Brain microvascular endothelial cell (primary cell): ENCODE data around the gene SELENOM.

Experiments
- DNase-seq: peaks from one replicate; pipeline ENCODE4 v3.0.0-alpha.2; 2020
- H3K27ac ChIP-seq: fragments of 250-450 bp; sonication (Bioruptor Pico); 2 replicates; pipeline ENCODE4 v1.5.1; 2020; ENCODE audit warnings: mild to moderate bottlenecking, moderate library complexity
- H3K27me3 ChIP-seq: fragments of 250-450 bp; sonication (Bioruptor Pico); replicated peaks from 2 replicates; pipeline ENCODE4 v1.5.1; 2020; ENCODE audit warnings: mild to moderate bottlenecking
- H3K36me3 ChIP-seq: fragments of 250-450 bp; sonication (Bioruptor Pico); replicated peaks from 2 replicates; pipeline ENCODE4 v1.5.1; 2020; ENCODE audit warnings: mild to moderate bottlenecking
- H3K4me3 ChIP-seq: 2 replicates; pipeline ENCODE4 v1.5.1; 2011; ENCODE audit warnings: low read depth, mild to moderate bottlenecking, control low read depth, low read length, moderate library complexity
- CTCF ChIP-seq: IDR thresholded peaks from 2 replicates; pipeline ENCODE4 v1.5.1; 2011; ENCODE audit warnings: low read depth, mild to moderate bottlenecking, moderate library complexity, low read length, control low read depth, inconsistent platforms; ENCODE audit errors: missing control alignments
- in situ Hi-C: cut with HindIII; loops from 2 replicates; pipeline ENCODE4 v1.10.0; 2017; ENCODE audit warnings: low sequenced_read_pairs, low pct_ligation_motif_present

SELENOM gene

GRCh38 chr22:31122196-31122531 lies 14.8 kb upstream of the SELENOM start:
- no peak for TF ChIP-seq CTCF
- no peak overlapping the region for H3K4me3 ChIP-seq
- H3K27ac ChIP-seq, result no peak overlapping the region
- no peaks in the 10 kb centered on the region for H3K27me3 ChIP-seq
- no peak for DNase-seq
- in situ Hi-C loops, result no loop called here
- no peaks in the 10 kb centered on the region for H3K36me3 ChIP-seq

GRCh38 chr22:31121403-31121802 lies 14.0 kb upstream of the SELENOM start:
- Histone ChIP-seq H3K36me3 (no peaks in the 10 kb centered on the region), H3K27ac (no peak overlapping the region), H3K27me3 (no peaks in the 10 kb centered on the region), H3K4me3 (no peak overlapping the region)
- DNase-seq, result no peak
- TF ChIP-seq CTCF, result no peak
- in situ Hi-C loops, result no loop called here

- no peak for DNase-seq
- H3K27me3 ChIP-seq, result no peaks in the 10 kb centered on the region
- in situ Hi-C loops, result no loop called here
- no peak overlapping the region for H3K4me3 ChIP-seq
- no peak for TF ChIP-seq CTCF
- H3K27ac ChIP-seq, result no peak overlapping the region
- H3K36me3 ChIP-seq, result no peaks in the 10 kb centered on the region
Measured at GRCh38 chr22:31120642-31121041, 13.3 kb upstream of the SELENOM start.

- DNase-seq, result no peak
- in situ Hi-C loops, result no loop called here
- Histone ChIP-seq H3K27me3 (no peaks in the 10 kb centered on the region), H3K27ac (no peak overlapping the region), H3K4me3 (no peak overlapping the region), H3K36me3 (no peaks in the 10 kb centered on the region)
- TF ChIP-seq CTCF, result no peak
Measured at GRCh38 chr22:31120230-31120629, 12.9 kb upstream of the SELENOM start.

GRCh38 chr22:31119026-31119717 lies 11.8 kb upstream of the SELENOM start:
- H3K27me3 ChIP-seq, result no peaks in the 10 kb centered on the region
- no peaks in the 10 kb centered on the region for H3K36me3 ChIP-seq
- no peak overlapping the region for H3K4me3 ChIP-seq
- in situ Hi-C loops, result no loop called here
- no peak for DNase-seq
- no peak overlapping the region for H3K27ac ChIP-seq
- no peak for TF ChIP-seq CTCF
